ENCODE data around the gene NHEJ1. TPM values are rescaled to one million over a fixed set of nuclear protein-coding genes. Genes with fewer than 3 reads are reported as not detected.
"Not testable (repeated sequence)": the region's sequence is repeated elsewhere in the genome, so short reads cannot be mapped to it uniquely, and the experiment has no call there.

The NHEJ1 gene
- total and polyA plus RNA-seq, 8 donors, result 3.9 to 8.7 (median 6.6) TPM

DNA sequence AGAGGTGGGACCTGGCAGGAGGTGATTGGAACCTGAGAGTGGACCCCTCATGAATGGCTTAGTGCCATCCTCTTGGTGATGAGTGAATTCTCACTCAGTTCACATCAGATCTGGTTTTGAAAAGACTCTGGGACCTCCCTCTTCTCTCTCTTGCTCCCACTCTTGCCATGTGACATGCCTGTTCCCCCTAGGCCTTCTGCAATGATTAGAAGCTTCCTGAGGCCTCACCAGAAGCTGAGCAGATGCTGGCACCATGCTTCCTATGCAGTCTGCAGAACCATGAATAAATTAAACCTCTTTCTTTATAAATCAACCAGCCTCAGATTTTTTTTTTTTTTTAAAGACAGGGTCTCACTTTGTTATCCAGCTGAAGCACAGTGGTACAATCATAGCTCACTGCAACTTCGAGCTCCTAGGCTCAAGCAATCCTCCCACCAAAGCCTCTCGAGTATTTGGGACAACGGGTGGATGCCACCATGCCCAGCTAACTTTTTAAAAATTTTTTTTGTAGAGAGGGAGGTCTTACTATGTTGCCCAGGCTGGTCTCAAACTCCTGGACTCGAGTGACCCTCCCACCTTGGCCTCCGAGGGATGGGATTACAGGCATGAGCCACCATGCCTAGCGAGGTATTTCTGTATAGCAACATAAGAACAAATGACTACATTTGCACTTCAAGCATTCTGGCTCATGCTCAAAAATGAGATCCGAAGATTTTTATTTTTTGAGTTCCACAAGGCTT, 44.0 kb upstream of the NHEJ1 start:
- Histone ChIP-seq H3K9me3 (no peaks in the 10 kb centered on the region), H3K4me3 (no peak overlapping the region), H3K27me3 (no peaks in the 10 kb centered on the region), H3K4me1 (peaks cover 0 to 11% (median 5%) of the 10 kb centered on the region in 3 donors), H3K36me3 (no peaks in the 10 kb centered on the region), H3K27ac (no peak overlapping the region)
- ATAC-seq (no peak), FAIRE-seq (no peak), DNase-seq (peak in 1 of 6 donors; percentile 10)
- intact Hi-C loops (cut with DNase I), result no loop called here
- TF ChIP-seq, protein P1, sequence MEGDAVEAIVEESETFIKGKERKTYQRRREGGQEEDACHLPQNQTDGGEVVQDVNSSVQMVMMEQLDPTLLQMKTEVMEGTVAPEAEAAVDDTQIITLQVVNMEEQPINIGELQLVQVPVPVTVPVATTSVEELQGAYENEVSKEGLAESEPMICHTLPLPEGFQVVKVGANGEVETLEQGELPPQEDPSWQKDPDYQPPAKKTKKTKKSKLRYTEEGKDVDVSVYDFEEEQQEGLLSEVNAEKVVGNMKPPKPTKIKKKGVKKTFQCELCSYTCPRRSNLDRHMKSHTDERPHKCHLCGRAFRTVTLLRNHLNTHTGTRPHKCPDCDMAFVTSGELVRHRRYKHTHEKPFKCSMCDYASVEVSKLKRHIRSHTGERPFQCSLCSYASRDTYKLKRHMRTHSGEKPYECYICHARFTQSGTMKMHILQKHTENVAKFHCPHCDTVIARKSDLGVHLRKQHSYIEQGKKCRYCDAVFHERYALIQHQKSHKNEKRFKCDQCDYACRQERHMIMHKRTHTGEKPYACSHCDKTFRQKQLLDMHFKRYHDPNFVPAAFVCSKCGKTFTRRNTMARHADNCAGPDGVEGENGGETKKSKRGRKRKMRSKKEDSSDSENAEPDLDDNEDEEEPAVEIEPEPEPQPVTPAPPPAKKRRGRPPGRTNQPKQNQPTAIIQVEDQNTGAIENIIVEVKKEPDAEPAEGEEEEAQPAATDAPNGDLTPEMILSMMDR (IDR thresholded peaks at IDR 0.05), result no peak
- 92 to 94% methylated on average over 7 of the region's 7 CpGs for WGBS, 2 donors

DNA sequence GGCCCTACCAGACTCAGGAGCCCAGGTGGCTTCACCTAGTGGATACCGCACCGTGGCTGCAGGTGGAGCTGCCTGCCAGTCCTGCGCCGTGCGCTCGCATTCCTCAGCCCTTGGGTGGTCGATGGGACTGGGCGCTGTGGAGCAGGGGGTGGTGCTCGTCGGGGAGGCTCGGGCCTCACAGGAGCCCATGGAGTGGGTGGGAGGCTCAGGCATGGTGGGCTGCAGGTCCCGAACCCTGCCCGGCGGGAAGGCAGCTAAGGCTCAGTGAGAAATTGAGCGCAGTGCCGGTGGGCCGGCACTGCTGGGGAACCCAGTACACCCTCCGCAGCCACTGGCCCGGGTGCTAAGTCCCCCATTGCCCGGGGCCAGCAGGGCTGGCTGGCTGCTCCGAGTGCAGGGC, 40.7 kb upstream of the NHEJ1 start:
- H3K9me3 ChIP-seq; H3K4me1 ChIP-seq; H3K36me3 ChIP-seq; H3K4me3 ChIP-seq; H3K27ac ChIP-seq; H3K27me3 ChIP-seq; ATAC-seq; FAIRE-seq; intact Hi-C loops (cut with DNase I): not testable (repeated sequence)
- 80 to 83% methylated on average over 16 to 19 of the region's 21 CpGs for WGBS, 2 donors
- DNase-seq, result peak in 1 of 6 donors; percentile 8

DNA sequence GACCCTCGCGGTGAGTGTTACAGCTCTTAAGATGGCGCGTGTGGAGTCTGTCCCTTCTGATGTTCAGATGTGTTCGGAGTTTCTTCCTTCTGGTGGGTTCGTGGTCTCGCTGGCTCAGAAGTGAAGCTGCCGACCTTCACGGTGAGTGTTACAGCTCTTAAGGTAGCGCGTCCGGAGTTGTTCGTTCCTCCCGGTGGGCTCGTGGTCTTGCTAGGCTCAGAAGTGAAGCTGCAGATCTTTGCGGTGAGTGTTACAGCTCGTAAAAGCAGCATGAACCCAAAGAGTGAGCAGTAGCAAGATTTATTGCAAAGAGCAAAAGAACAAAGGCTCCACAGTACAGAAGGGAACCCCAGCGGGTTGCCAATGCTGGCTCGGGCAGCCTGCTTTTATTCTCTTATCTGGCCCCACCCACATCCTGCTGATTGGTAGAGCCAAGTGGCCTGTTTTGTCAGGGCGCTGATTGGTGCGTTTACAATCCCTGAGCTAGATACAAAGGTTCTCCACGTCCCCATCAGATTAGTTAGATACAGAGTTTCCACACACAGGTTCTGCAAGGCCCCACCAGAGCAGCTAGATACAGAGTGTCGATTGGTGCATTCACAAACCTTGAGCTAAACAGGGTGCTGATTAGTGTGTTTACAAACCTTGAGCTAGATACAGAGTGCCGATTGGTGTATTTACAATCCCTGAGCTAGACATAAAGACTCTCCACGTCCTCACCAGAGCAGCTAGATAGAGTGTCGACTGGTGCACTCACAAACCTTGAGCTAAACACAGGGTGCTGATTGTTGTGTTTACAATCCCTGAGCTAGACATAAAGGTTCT, 40.1 kb upstream of the NHEJ1 start:
- FAIRE-seq; H3K4me1 ChIP-seq; ATAC-seq; H3K27ac ChIP-seq; H3K9me3 ChIP-seq; H3K36me3 ChIP-seq; H3K27me3 ChIP-seq; intact Hi-C loops (cut with DNase I); H3K4me3 ChIP-seq: not testable (repeated sequence)
- 70 to 73% methylated on average over 25 of the region's 26 CpGs for WGBS, 2 donors
- peak in 1 of 6 donors; percentile 12 for DNase-seq

DNA sequence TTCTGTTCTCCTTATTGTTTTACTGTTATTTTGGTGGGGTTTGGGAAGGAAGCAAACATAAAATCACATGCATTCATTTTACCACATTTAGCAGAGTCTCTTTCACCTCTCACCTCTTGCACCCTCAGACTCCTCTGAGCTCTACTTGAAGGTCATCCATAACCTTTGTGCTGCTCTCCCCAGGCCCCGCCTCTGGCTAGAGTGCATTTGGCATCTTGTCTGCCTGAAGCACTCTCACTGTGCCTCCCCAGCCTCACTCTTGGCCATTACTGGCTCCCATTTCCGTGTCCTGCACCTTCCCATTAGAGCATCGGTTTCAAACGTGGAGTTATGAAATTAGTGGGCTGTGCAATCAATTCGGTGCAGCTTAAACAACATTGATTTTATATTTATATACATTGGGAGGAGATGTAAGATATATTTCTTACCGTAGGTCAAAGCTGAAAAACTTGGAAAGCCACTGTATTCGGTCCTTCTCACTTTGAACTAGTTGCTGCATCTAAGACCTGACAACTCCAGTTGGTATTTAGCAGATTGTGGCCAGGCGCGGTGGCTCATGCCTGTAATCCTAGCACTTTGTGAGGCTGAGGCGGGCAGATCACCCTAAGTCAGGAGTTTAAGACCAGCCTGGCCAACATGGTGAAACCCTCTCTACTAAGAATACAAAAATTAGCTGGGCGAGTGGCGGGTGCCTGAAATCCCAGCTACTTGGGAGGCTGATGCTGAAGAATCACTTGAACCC, 39.0 kb upstream of the NHEJ1 start:
- no peak for FAIRE-seq

DNA sequence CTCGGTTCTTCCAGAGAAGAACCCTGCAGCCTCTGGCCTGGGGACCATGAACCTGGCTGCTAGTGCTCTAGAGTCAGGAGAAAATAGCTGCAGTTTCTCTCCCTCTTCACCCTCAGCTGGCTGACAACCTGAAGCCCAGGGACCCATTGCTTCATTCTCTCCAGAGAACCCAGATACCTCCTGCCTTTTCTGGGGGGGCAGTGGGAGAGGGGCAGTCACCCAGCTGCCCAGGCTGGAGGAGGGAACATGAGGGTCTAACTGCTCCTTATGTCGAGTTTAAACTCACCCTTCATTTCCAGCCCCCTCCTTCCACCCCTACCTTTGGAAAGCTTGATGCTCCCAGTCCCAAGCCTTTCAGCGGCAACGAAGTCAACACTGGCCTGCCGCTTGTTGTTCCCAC, 38.4 kb upstream of the NHEJ1 start:
- ATAC-seq (no peak), FAIRE-seq (no peak), DNase-seq (peak in 1 of 6 donors; percentile 3)
- WGBS, 2 donors, result 80 to 83% methylated on average over 5 of the region's 5 CpGs
- TF ChIP-seq, protein P1 (IDR thresholded peaks at IDR 0.05), result no peak
- Histone ChIP-seq H3K4me3 (no peak overlapping the region), H3K4me1 (no peaks in the 10 kb centered on the region), H3K36me3 (no peaks in the 10 kb centered on the region), H3K27ac (no peak overlapping the region), H3K27me3 (no peaks in the 10 kb centered on the region), H3K9me3 (no peaks in the 10 kb centered on the region)
- intact Hi-C loops (cut with DNase I), result no loop called here

More for the DNA sequence above, 39.0 kb upstream of the NHEJ1 start:
- DNase-seq, result peak in 1 of 6 donors; percentile 5
- TF ChIP-seq, protein P1 (IDR thresholded peaks at IDR 0.05), result no peak
- no peak for ATAC-seq
- no peaks in the 10 kb centered on the region for H3K36me3 ChIP-seq
- H3K4me1 ChIP-seq, result no peaks in the 10 kb centered on the region
- intact Hi-C loops (cut with DNase I), result no loop called here
- WGBS, 2 donors, result 81 to 87% methylated on average over 12 of the region's 12 CpGs
- no peaks in the 10 kb centered on the region for H3K27me3 ChIP-seq
- no peak overlapping the region for H3K27ac ChIP-seq
- no peaks in the 10 kb centered on the region for H3K9me3 ChIP-seq
- no peak overlapping the region for H3K4me3 ChIP-seq
